HG03064 (cell line): Measurements from ENCODE around the gene APOC1.
A peak's percentile ranks its signal among the peaks of the same experiment; 100 is the strongest.
"Not testable (repeated sequence)": the region's sequence is repeated elsewhere in the genome, so short reads cannot be mapped to it uniquely, and the experiment has no call there.

Experiments used
- ATAC-seq: cut with Tn5 transposase; IDR thresholded peaks from one replicate; pipeline ENCODE4 v1.9.1; 2021; ENCODE audit warnings: low read depth; ENCODE audit not compliant: unreplicated experiment

The APOC1 gene

GRCh38 chr19:44914433-44915206 lies at the start of gene APOC1:
Gene APOC1 (plus strand): TSS chr19:44914608. CDS start chr19:44914892, 284 bp downstream.
- ATAC-seq: peak; percentile 67

DNA sequence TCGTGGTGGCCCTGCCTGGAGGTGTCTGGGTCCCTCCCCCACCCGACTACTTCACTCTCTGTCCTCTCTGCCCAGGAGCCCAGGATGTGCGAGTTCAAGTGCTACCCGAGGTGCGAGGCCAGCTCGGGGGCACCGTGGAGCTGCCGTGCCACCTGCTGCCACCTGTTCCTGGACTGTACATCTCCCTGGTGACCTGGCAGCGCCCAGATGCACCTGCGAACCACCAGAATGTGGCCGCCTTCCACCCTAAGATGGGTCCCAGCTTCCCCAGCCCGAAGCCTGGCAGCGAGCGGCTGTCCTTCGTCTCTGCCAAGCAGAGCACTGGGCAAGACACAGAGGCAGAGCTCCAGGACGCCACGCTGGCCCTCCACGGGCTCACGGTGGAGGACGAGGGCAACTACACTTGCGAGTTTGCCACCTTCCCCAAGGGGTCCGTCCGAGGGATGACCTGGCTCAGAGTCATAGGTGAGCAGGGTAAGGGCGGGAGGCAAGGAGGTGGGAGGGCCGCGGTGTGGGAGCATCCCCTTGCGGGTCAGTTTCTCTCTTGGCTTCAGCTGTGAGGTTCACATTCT lies 49.1 kb upstream of the APOC1 start:
- ATAC-seq: no peak

DNA sequence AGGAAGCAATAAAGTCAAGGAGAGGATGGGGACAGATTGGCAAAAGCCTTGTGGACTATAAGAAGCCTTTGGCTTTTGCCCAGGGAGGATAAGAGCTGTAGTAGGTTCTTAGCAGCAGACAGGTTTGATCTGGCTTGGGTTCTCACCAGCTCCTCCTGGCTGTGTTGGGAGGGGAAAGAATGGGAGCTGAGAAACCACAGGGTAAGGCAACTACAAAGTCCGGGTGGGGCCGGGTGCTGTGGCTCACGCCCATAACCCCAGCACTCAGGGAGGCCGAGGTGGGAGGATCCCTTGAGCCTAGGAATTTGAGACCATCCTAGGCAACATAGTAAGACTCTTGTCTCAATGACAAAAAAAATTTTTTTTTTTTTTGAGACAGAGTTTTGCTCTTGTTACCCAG lies 47.7 kb upstream of the APOC1 start:
- ATAC-seq: no peak

- no peak for ATAC-seq
These were observed 46.8 kb upstream of the APOC1 start for GRCh38 chr19:44867578-44867977.

- no peak for ATAC-seq
These were observed 44.5 kb upstream of the APOC1 start for GRCh38 chr19:44869733-44870470.

GRCh38 chr19:44871809-44872208 lies 42.6 kb upstream of the APOC1 start:
- no peak for ATAC-seq

GRCh38 chr19:44872661-44873060 lies 41.7 kb upstream of the APOC1 start:
- no peak for ATAC-seq

GRCh38 chr19:44874317-44874716 lies 40.1 kb upstream of the APOC1 start:
- ATAC-seq: no peak

GRCh38 chr19:44875666-44876451 lies 38.5 kb upstream of the APOC1 start:
- ATAC-seq: no peak

DNA sequence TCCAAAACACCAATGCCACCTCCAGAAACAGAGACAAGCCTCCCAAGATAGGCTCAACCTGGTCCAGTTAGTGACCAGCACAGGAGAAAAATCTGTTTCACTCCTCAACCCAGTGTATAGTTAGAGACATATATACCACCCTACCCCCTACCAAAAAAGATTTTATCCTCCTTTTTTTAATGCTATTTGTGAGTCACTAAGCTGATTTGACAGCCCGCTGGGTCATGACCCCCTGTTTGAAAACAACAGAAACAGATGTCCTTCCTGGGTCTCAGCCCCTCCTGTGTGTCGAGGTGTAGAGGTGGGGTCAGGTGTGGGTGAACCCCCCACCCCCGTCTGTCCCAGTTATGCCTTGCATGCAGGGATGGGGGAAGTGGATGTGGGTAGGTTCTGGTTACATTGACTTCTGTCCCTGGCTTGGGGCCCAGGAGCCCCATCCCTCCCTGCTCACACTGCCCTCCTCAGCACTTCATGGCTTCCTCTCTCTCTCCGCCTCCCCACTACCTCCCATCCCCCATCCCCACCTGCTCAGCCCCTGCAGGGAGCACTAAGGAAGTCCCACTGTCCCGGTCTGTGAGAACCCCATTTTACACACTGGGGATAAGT lies 37.4 kb upstream of the APOC1 start:
- no peak for ATAC-seq

DNA sequence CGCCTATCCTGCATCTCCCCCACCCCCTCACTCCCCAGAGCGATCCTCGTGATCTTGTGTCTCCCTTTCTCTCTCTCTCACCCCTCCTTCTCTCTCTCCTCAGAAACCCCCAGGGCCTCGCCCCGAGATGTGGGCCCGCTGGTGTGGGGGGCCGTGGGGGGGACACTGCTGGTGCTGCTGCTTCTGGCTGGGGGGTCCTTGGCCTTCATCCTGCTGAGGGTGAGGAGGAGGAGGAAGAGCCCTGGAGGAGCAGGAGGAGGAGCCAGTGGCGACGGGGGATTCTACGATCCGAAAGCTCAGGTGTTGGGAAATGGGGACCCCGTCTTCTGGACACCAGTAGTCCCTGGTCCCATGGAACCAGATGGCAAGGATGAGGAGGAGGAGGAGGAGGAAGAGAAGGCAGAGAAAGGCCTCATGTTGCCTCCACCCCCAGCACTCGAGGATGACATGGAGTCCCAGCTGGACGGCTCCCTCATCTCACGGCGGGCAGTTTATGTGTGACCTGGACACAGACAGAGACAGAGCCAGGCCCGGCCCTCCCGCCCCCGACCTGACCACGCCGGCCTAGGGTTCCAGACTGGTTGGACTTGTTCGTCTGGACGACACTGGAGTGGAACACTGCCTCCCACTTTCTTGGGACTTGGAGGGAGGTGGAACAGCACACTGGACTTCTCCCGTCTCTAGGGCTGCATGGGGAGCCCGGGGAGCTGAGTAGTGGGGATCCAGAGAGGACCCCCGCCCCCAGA lies 36.1 kb upstream of the APOC1 start:
- ATAC-seq: no peak

DNA sequence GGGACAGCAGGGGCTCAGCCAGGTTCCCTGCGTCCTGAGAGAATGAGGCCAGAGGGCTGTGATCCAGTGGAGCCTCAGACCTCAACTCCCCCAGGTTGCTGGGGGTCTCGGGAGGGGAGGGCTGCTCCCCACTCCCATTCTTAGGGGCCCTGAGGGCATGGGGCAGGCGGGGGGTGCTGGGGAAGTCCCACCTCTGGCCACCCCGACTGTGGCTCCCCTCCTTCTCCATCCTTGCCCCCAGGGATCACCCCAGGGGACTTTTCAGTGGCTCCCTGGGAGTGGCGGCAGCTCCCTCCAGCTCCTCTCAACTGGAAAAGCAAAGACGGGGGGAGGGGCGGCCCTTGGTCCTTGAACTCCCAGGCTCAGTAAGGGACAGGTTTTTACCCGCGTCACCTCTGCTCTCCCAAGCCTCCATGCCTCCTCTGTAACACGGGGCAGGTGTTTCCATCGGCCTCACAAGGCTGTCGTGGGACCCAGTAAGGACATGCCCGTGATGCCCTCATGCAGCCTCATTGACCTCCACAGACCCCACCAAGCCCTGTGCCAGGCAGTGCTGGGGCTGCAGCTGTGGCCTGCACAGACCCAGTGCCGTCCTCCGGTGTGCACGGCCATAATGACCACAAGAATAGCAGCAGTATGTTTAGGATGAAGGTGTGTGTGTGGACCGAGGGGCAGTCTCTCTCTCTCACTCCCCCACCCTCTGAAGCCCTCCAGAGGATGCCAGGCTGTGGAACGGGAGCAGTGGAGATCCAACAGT lies 34.9 kb upstream of the APOC1 start:
- ATAC-seq: no peak

GRCh38 chr19:44882063-44882462 lies 32.3 kb upstream of the APOC1 start:
- ATAC-seq: no peak

- ATAC-seq: not testable (repeated sequence)
These were observed 31.6 kb upstream of the APOC1 start for GRCh38 chr19:44882619-44883397.

DNA sequence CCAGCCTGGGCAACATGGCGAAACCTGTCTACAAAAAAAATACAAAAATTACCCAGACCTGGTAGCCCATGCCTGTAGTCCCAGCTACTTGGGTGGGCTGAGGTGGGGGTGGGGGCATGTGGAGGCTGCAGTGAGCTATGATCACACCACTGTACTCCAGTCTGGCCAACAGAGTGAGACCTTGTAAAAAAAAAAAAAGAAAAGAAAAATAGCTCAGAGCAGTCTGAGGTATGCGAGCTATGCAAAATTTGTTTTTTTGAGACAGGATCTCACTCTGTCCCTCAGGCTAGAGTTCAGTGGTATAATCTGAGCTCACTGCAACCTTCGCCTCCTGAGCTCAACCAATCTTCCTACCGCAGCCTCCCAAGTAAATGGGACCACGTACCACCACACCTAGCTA lies 30.5 kb upstream of the APOC1 start:
- no peak for ATAC-seq

- no peak for ATAC-seq
These were observed 29.8 kb upstream of the APOC1 start for GRCh38 chr19:44884566-44884965.

DNA sequence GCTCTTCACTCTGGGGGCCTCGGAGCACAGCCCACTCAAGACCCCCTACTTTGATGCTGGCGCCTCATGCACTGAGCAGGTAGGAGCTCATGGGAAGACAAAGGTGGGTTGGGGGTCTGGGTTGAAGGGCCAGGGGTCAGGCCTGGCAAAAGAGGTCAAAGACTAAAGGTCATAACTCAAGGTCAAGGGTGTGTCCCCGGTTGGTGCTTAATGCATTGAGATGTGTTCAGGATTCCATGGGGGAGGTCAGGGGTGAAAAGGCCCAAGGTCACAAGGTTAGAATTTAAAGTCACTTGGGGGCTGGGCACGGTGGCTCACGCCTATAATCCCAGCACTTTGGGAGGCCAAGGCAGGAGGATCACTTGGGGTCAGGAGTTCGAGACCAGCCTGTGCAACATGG lies 28.3 kb upstream of the APOC1 start:
- ATAC-seq: no peak

- no peak for ATAC-seq
These were observed 26.8 kb upstream of the APOC1 start for GRCh38 chr19:44887648-44888047.
